Natural killer cell (primary cell): ENCODE measurements around the gene MRPL10. TPM values are rescaled to one million over a fixed set of nuclear protein-coding genes. Genes with fewer than 3 reads are reported as not detected.

ENCODE experiments used
- ATAC-seq, 3 donors: fragments of 150-1000 bp in 2 of 3; fragments of 200-7000 bp in 1 of 3; cut with Tn5 transposase; 1 replicate in 1 of 3; 2 replicates in 2 of 3; pipeline ENCODE4 v1.10.0; 2021; ENCODE audit warnings: mild to moderate bottlenecking in 2 of 3, moderate library complexity in 2 of 3
- DNase-seq, 2 donors: peaks; one replicate each; pipeline versions ENCODE4 v3.0.0 to v3.0.0-alpha.2; 2013 to 2021; ENCODE audit warnings: mixed read lengths in 1 of 2
- H3K27ac ChIP-seq: one replicate; pipeline ENCODE4 v1.5.1; 2013; ENCODE audit warnings: mild to moderate bottlenecking, low read length
- H3K27me3 ChIP-seq: one replicate; pipeline ENCODE4 v1.6.1; 2013; ENCODE audit warnings: low read length; ENCODE audit not compliant: control insufficient read depth, insufficient read depth
- H3K36me3 ChIP-seq: one replicate; pipeline ENCODE4 v1.6.1; 2013; ENCODE audit warnings: low read length; ENCODE audit not compliant: control insufficient read depth, insufficient read depth
- H3K4me1 ChIP-seq: one replicate; pipeline ENCODE4 v1.6.1; 2013; ENCODE audit warnings: low read length; ENCODE audit not compliant: control insufficient read depth, insufficient read depth
- H3K4me3 ChIP-seq: one replicate; pipeline ENCODE4 v1.5.1; 2013; ENCODE audit warnings: low read length
- H3K9me3 ChIP-seq: one replicate; pipeline ENCODE4 v1.6.1; 2013; ENCODE audit warnings: low read length; ENCODE audit not compliant: control insufficient read depth, insufficient read depth
- H3K27ac Mint-ChIP-seq, 2 donors: one replicate each; pipeline ENCODE4 v1.8.0; 2022; ENCODE audit warnings: mild to moderate bottlenecking in 2 of 2, mixed read lengths in 2 of 2, moderate library complexity in 1 of 2
- H3K27me3 Mint-ChIP-seq, 2 donors: one replicate each; pipeline ENCODE4 v1.8.0; 2022; ENCODE audit warnings: low read depth in 2 of 2, mixed read lengths in 2 of 2
- H3K36me3 Mint-ChIP-seq: one replicate; pipeline ENCODE4 v1.8.0; 2022; ENCODE audit warnings: mixed read lengths
- H3K4me1 Mint-ChIP-seq, 2 donors: one replicate each; pipeline ENCODE4 v1.8.0; 2022; ENCODE audit warnings: mixed read lengths in 2 of 2
- H3K4me3 Mint-ChIP-seq: one replicate; pipeline ENCODE4 v1.8.0; 2022; ENCODE audit warnings: mild to moderate bottlenecking, moderate library complexity, mixed read lengths
- H3K9me3 Mint-ChIP-seq, 2 donors: one replicate each; pipeline ENCODE4 v1.8.0; 2022; ENCODE audit warnings: mixed read lengths in 2 of 2
- WGBS: methylation state at CpG from one replicate; pipeline ENCODE4 v1.1.7; 2013; ENCODE audit warnings: missing lambda C conversion rate; ENCODE audit not compliant: insufficient coverage; 5-methylcytosine and 5-hydroxymethylcytosine counted together
- intact Hi-C: fragments of 100-400 bp; cut with micrococcal nuclease; formaldehyde crosslinking; loops from one replicate; pipeline ENCODE4 v1.14.2; 2022
- total RNA-seq, 4 donors: library from RNA; stranded (reverse); fragments of 120-200 nt in 1 of 4; gene quantifications; one replicate each; pipeline versions ENCODE4 v1.2.3 to v1.2.4, GENCODE V29; 2013 to 2022
- TF ChIP-seq, protein P1 (sequence below): fragments of 200-600 bp; IDR thresholded peaks from one replicate; pipeline ENCODE4 v1.8.0; 2022; ENCODE audit warnings: antibody characterized with exemption

Gene MRPL10
- total RNA-seq, 3 donors from 2014 or later (not counting 1 experiment from before 2014, with no cell fraction given): 106 to 232 (median 144) TPM

DNA sequence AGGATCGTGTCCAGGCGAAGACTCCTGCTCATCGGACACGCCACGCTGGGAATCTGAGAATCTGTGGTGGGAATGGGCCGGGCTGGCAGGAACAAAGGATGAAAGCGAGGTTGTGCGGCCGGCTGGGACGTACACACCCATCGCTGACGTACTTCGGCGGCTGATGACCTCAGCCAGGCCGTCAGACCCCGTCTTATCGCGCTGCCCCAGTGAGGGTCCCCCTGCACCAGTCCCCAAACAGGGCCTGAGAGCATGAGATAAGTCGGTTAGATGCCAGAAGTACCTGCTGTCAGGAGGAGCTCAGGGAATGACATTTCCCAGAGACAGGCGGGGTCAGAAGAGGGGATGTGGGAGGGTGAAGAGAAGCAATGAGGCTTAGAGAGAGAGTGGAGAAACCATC, 35.6 kb upstream of the MRPL10 start:
- H3K36me3 ChIP-seq: no peaks in the 10 kb centered on the region
- ATAC-seq (no peak), DNase-seq (no peak)
- WGBS: 91% methylated on average over 20 of the region's 20 CpGs
- H3K27me3 Mint-ChIP-seq: peaks cover 17 to 28% of the 10 kb centered on the region in 2 donors
- H3K36me3 Mint-ChIP-seq: no peaks in the 10 kb centered on the region
- H3K27me3 ChIP-seq: peaks cover 3% of the 10 kb centered on the region
- intact Hi-C loops: no loop called here
- H3K4me3 ChIP-seq: no peak overlapping the region
- no peak overlapping the region for H3K4me3 Mint-ChIP-seq
- peaks cover under 1% of the 10 kb centered on the region for H3K4me1 ChIP-seq
- H3K9me3 Mint-ChIP-seq: no peaks in the 10 kb centered on the region
- H3K27ac ChIP-seq: no peak overlapping the region
- TF ChIP-seq, protein P1, sequence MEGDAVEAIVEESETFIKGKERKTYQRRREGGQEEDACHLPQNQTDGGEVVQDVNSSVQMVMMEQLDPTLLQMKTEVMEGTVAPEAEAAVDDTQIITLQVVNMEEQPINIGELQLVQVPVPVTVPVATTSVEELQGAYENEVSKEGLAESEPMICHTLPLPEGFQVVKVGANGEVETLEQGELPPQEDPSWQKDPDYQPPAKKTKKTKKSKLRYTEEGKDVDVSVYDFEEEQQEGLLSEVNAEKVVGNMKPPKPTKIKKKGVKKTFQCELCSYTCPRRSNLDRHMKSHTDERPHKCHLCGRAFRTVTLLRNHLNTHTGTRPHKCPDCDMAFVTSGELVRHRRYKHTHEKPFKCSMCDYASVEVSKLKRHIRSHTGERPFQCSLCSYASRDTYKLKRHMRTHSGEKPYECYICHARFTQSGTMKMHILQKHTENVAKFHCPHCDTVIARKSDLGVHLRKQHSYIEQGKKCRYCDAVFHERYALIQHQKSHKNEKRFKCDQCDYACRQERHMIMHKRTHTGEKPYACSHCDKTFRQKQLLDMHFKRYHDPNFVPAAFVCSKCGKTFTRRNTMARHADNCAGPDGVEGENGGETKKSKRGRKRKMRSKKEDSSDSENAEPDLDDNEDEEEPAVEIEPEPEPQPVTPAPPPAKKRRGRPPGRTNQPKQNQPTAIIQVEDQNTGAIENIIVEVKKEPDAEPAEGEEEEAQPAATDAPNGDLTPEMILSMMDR: no peak
- H3K9me3 ChIP-seq: no peaks in the 10 kb centered on the region
- no peaks in the 10 kb centered on the region for H3K4me1 Mint-ChIP-seq
- no peak overlapping the region for H3K27ac Mint-ChIP-seq

- Histone ChIP-seq H3K36me3 (no peaks in the 10 kb centered on the region), H3K4me3 (no peak overlapping the region), H3K9me3 (no peaks in the 10 kb centered on the region), H3K27me3 (no peaks in the 10 kb centered on the region), H3K4me1 (no peaks in the 10 kb centered on the region), H3K27ac (no peak overlapping the region)
- Mint-ChIP-seq H3K27me3 (peaks cover 9 to 13% of the 10 kb centered on the region in 2 donors), H3K27ac (no peak overlapping the region), H3K4me1 (no peaks in the 10 kb centered on the region), H3K9me3 (no peaks in the 10 kb centered on the region), H3K36me3 (no peaks in the 10 kb centered on the region), H3K4me3 (no peak overlapping the region)
- ATAC-seq (no peak), DNase-seq (no peak)
- intact Hi-C loops: no loop called here
- TF ChIP-seq, protein P1: no peak
- 46% methylated on average over 7 of the region's 7 CpGs for WGBS
Observed at GRCh38 chr17:47864791-47865216, 33.5 kb upstream of the MRPL10 start.

GRCh38 chr17:47862621-47863440, 31.5 kb upstream of the MRPL10 start:
- Histone ChIP-seq H3K9me3 (no peaks in the 10 kb centered on the region), H3K4me3 (no peak overlapping the region), H3K4me1 (no peaks in the 10 kb centered on the region), H3K27ac (no peak overlapping the region), H3K27me3 (no peaks in the 10 kb centered on the region), H3K36me3 (no peaks in the 10 kb centered on the region)
- Mint-ChIP-seq H3K4me1 (no peaks in the 10 kb centered on the region), H3K4me3 (no peak overlapping the region), H3K27me3 (peaks cover 21 to 23% of the 10 kb centered on the region in 2 donors), H3K36me3 (no peaks in the 10 kb centered on the region), H3K27ac (no peak overlapping the region), H3K9me3 (no peaks in the 10 kb centered on the region)
- no peak for ATAC-seq
- intact Hi-C loops: no loop called here
- TF ChIP-seq, protein P1: no peak
- 76% methylated on average over 7 of the region's 7 CpGs for WGBS
- no peak for DNase-seq
